NCI-H345 treated with DMSO at 0.1 percent for 48 hours (cell line): ENCODE data around the gene HDDC3.
"Not testable (repeated sequence)": the region's sequence is repeated elsewhere in the genome, so short reads cannot be mapped to it uniquely, and the experiment has no call there.

Source experiments
- DNase-seq: peaks from one replicate; lab custom pipeline; 2025; ENCODE audit not compliant: unreplicated experiment; lab: John Stamatoyannopoulos, UW

HDDC3 gene

DNA sequence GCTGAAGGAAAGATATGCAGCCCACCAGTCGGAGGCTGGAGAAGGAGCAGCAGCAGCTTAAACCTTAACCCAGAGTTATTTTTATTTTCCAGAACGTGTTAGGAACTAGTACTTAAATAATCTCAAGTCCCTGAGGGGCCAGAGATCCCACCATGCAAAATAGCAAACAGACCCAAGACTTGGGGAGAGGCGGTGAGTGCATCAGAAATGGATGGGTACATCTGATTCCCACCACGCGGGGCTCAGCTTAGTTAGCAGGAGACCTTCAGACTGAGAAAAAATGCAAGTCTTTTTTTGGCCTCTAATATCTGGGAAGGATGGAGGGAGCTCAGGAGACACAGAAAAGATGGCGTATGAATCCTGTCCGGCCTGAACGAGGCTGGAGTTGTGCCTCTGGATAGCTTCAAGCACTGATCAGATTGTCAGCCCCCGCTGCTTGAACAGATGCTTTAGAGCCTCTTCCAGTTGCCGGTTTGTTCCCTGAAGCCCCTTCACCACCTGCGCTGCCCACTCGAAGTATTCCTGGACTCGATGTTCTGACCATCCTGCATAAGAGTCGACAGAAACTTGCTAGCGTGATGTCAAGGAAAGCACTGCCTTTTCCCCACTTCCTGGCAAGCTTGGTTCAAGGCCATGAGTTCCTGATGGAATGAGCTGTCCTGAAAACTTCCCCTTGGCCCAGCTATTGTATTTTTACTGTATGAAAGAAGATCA is 1.3 kb downstream of the HDDC3 start:
- DNase-seq = no peak

DNA sequence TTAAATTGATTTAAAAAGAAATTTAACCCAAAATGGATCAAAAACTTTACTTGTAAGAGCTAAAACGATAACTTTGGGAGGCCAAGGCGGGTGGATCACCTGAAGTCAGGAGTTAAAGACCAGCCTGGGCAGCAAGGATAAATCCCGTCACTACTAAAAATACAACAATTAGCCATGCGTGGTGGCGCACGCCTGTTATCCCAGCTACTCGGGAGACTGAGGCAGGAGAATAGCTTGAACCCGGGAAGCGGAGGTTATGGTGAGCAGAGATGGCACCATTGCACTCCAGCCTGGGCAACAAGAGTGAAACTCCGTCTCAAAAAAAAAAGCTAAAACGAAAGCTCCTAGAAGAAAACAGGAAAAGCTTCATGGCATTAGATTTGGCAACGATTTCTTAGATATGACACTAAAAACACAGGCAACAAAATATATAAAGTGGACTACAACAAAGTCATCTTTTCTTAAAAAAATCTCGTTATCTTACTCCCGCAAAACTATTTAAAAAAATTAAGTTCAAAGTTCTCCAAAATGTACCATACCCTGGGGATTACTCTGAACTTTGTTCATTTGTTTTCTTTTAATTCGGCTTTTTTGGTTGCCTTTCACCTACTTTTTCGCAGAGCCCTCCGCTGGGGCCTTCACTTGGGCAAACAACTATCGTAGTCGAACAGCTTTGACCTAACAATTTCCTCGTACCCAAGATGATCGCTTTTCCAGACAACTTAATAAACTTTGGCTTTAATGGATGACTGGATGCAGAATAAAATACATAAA is 2.9 kb downstream of the HDDC3 start:
- DNase-seq = no peak

DNA sequence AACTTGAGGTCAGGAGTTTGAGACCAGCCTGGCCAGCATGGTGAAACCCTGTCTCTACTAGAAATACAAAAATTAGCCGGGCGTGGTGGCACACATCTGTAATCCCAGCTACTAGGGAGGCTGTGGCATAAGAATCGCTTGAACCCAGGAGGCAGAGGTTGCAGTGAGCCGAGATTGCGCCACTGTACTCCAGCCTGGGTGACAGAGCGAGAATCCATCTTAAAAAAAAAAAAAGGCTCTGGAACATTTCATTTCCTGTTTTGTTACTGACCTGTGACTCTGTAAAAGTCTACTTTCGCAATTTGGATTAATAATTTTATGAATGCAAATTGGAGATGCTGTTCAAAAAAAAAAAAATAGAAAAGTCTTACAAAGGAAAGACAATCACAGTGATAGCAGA is 4.2 kb downstream of the HDDC3 start:
- DNase-seq = not testable (repeated sequence)

DNA sequence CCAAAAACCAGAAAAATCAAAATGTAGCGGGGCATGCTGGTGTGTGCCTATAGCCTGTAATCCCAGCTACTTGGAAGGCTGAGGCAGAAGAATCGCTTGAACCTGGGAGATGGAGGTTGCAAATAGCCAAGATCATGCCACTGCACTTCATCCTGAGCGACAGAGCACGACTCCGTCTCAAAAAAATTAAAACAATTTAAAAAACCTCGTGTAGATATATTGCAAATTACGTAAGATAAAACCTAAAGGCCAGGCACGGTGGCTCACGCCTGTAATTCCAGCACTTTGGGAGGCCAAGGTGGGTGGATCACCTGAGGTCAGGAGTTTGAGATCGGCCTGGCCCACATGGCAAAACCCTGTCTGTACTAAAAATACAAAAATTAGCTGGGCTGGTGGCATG is 5.6 kb downstream of the HDDC3 start:
- DNase-seq = not testable (repeated sequence)

DNA sequence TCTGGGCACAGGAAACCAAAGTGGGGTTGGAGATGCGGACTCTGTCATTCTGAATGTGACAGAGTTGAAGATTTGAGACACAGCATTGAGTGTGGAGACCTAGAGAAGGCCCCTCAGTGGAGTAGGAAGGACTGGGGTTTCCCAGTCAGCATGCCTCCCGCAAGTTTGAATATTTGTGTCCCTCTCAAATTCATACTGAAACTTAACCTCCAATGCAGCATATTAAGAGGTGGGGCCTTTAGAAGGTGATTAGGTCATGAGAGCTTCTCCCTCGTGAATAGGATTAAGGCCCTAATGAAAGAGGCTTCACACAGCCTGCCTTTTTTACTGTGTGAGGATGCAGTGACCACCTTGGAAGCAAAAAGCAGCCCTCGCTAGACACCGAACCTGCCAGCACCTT is 8.0 kb downstream of the HDDC3 start:
- DNase-seq = no peak

DNA sequence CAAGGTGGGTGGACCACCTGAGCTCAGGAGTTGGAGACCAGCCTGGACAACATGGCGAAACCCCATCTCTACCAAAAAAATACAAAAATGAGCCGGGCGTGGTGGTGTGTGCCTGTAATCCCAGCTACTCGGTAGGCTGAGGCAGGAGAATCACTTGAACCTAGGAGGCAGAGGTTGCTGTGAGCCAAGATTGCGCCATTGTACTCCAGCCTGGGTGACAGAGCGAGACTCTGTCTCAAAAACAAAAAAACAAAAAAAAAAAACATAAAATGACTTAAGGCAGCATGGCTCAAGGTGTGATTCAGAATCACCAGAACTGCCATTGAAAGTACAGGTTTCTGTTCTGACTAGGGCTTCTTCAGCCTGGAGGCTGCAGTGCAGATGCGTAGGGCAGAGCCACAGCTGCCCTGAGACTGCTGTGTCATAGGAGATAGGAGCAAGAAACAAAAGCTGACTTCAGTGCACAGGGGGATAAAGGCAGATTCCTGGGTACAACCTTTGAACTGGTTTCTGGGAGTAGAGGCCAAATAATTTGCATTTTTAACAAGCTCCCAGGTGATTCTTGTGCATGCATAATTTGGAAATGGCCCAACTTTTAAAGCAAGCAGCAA is 9.5 kb downstream of the HDDC3 start:
- not testable (repeated sequence) for DNase-seq

DNA sequence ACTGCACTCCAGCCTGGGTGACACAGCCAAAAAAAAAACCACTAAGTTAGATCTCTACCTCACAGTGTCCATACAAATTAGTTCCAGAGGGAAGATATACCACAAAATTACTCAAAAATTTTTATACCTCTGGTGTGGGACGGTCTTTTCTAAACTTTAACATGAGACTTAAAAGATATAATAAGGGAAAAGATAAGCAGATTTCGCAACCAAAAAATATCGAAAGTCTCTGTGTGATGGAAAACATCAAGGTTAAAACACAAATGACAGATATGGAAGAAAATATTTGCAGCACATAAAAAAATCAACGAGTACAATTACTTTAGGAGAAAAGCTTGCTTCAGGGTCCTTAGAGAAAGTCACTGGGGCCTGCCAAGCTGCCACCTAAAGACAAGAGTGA is 10.5 kb downstream of the HDDC3 start:
- DNase-seq = no peak

DNA sequence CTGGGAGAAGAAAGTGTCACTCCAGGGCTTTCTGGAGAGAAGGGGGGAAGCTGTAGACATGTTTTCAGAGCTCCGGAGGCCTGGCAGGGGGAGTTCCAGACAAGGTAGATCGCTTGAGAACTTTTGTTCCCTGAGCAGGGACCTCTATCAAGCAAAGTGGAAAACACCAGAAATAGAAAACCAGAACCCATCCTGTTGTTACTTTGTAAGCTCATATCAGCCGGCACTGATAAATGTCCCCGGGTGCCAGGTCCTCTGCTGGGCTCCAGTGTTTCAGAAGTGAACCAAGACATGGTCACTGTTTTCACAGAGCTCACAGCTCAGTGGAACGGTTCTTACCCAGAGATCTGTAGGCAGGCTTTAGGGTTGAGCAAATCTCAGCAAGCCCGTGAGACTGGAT is 13.5 kb downstream of the HDDC3 start:
- no peak for DNase-seq

DNA sequence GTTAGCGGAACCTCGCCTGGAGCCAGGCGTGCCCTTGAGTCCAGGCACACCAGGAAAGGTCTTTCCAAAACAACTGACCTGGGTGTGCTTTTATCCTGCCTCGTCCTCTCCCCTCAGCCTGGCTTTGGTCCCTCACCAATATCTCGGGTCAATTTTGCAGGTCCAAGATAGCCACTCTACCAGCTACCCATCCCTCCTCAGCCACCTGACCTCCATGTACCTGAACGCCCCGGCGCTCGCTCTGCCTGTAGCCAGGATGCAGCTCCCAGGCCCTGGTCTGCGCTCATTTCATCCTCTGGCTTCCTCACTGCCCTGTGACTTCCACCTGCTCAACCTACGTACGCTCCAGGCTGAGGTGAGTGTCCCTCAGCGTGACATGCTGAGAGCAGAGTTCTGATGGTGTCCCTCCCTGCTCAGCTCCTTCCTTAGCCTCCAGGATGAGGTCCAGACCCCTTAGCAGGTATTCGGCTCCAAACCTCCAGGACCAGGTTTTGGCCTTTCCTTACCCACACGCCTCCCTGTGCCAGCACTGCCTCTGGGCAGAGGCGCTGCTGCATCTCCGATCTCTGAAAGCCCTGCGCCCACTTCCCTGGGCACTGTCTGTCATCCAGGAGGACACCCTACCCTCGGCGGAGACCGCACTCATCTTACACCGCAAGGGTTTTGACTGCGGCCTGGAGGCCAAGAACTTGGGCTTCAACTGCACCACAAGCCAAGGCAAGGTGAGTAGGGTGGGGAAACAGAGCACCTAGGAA is 14.1 kb downstream of the HDDC3 start:
- no peak for DNase-seq

DNA sequence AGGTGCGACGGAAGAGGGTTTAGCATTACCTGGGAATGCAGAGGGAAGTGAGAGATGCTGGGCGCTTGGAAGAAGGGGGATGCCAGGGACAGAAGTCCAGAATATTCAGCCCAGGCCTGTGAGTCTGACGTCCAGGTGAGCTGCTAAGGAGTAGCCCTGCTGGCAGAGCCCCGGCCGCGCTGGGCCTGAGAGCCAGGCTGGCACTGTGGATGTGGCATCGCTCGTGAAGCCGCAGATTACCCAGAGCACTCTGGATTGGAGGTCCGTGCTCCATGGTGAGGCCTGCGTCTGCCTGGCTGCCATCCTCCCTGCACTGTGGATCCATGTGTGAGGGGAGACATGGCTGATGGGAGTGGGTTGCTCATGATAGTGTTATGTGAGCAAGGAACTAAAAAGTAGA is 14.8 kb downstream of the HDDC3 start:
- DNase-seq = no peak

DNA sequence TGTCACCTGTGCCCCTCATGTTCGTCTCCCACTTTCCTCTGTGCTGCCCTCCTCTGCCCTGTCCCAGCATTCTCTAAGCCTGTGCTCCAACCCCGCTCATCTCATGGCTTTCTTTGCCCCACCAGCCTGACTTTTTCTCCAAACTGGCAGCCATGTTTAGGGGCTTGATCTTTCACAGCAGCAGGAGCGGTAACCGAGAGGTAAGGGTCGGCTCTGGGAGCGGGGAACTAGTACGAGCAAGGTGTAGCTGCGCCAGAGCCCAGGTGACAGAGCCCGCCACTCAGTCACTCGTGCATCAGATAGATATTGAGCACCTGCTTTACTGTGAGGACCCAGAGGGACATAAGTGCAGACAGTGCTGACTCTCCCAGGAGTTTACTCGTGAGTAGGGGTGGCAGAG is 15.9 kb downstream of the HDDC3 start:
- DNase-seq = no peak

DNA sequence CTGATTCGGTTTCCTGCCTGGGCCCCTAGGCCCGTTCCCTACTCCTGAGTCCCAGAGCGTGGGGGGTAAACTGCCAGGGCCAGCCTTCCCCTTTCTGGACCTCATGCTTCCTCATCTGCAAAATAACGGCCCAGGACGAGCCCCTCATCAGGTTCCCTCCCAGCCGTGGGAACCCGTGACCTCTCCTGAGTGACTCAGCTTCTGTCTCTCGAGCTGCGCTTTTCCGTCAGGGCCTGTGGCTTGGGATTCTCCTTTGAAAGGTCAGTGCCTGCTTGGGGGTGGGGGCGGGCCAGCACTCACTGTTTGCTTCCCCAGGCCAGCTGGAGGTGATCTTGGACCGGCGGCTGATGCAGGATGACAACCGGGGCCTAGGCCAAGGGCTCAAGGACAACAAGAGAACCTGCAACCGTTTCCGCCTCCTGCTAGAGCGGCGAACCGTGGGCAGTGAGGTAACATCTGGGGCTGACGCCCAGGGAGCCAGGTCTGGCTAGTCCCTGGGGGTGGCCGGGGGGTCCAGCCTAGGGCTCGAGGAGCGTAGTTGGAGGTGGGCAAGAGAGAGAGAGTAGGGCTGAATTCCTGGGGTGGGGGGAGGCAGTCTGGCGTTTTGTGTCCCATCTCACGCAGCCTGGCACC is 16.4 kb downstream of the HDDC3 start:
- no peak for DNase-seq

DNA sequence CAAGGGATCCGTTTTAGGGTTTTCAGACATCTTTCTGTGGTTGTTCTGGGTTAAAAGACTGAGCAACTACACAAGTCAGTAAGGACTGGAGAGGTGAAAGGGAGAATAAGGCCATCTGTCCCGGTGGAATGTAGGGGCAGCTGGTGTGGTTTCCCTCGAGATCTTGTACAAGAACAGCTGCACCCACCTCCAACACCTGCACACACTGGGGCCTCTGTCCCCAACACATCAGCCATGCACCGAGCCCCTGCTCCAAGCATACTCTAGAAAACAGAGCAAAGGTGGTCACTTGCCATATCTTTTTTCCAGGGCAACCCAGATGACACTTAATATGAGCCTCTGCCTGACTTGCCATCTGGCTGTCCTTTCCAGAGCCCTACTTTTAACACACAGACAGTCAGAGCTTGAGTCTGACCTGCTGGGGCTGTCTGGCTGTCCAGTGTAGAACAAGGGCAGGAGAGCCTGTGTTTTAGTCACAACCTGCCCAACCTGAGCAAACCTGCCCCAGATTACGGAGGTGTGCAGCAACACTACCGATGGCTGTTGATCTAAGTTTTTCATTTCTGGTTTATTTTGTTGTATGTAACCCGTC is 17.0 kb downstream of the HDDC3 start:
- DNase-seq = no peak

DNA sequence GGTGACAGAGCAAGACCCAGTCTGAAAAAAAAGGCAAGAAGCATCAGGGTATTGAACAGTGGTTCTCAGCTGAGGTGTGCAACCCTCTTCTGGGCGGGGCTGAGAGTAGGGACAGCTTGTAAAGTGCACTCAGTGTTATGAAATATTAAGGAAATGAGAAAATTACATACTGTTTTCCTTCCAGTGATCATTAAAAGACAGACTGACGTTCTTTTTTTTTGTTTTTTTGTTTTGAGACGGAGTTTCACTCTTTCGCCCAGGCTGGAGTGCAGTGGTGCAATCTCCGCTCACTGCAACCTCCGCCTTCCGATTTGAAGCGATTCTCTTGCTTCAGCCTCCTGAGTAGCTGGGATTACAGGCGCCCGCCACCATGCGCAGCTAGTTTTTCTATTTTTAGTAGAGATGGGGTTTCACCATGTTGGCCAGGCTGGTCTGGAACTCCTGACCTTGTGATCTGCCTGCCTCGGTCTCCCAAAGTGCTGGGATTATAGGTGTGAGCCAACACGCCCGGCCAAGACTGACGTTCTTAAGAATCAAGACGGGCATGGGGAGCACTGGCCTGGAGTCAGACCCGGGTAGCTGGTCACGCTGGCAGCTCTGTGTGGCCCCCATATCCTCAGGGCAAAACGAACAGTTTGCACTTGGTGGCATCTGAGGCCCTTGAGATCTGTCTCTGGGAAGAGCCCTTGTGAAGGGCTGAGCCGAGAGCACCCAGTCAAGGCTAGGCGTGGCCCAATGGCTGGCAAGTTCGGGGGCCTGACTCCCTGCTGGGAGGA is 17.9 kb downstream of the HDDC3 start:
- no peak for DNase-seq

DNA sequence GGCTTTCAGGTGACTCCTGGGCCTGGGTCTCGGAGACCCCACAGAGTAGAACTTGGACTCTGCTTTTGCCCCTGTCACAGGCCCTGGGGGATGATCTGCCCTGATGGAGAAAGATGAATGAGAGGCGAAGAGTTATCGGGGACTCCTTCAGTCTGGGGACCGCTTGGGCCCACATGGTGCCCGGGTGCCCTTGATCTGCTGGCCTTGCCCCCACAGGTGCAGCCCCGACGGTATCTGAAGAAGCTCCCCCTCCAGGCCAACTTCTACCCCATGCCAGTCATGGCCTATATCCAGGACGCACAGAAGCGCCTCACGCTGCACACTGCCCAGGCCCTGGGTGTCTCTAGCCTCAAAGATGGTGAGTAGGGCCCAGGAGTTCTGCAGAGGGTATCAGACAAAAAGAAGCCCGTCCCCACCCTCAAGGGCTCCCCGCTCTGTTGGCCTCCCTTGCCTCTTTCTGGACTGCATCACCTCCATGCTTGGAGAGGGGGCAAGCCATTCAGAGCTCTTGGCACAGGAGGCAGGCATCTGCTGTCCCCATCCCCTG is 18.9 kb downstream of the HDDC3 start:
- no peak for DNase-seq

DNA sequence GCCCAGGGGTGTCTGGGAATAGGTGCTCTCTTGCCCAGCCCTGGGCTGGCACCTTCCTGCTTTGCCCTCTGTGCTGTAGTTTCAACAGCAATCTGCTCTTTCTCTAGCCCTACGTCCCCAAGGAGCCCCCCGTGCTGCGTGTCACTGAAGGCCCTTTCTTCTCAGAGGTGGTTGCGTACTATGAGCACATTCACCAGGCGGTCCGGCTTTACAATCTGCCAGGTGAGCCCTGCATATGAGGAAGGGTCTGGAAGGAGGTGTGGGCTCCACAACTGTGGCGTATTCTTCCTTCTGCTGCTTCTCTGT is 19.6 kb downstream of the HDDC3 start:
- no peak for DNase-seq

DNA sequence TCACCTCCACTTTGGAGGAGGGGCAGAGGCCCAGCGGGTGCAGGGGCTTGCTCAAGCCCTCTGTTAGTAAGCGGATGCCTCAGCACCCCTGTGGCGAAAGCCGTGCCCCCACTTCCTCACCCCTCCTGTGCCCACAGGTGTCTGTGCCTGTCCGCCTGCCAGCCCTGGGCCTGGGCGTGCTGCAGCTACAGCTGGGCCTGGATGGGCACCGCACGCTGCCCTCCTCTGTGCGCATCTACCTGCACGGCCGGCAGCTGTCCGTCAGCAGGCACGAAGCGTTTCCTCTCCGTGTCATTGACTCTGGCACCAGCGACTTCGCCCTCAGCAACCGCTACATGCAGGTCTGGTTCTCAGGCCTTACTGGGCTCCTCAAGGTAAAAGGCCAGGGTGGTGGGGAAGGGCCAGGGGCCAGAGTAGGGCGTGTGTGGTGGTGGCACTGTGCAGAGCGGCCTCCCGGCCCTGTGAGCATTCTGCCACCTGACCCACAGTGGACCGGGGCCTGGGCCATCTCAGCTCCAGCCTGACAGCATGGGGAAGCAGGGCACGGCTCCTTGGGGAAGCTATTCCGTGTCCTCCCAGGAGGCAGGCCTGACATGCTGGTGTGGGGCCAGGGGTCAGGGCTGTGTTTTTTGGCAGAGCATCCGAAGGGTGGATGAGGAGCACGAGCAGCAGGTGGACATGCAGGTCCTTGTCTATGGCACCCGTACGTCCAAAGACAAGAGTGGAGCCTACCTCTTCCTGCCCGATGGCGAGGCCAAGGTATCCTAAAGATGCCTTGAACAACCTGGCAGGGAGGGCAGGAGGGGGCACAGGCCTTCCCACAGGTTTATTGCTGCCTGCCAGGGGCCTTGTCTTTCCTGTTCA is 20.2 kb downstream of the HDDC3 start:
- no peak for DNase-seq

DNA sequence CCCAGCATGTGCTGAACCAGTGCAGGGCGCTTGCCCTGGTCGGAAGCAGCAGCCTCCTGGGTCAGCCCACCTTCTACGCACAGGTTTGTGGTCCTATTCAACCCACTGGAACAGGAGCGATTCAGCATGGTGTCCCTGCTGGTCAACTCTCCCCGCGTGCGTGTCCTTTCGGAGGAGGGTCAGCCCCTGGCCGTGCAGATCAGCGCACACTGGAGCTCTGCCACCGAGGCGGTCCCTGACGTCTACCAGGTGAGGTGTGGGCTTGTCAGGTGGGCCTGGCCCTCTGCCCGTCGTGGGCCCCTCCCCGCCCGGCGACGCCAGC is 21.1 kb downstream of the HDDC3 start:
- no peak for DNase-seq
